GM18502 (cell line): Measurements from ENCODE around the gene CXXC1.
"Not testable (repeated sequence)": the region's sequence is repeated elsewhere in the genome, so short reads cannot be mapped to it uniquely, and the experiment has no call there.

Experiments used
- ATAC-seq: cut with Tn5 transposase; IDR thresholded peaks from one replicate; pipeline ENCODE4 v1.9.1; 2021; ENCODE audit warnings: mild to moderate bottlenecking; ENCODE audit not compliant: unreplicated experiment, poor library complexity

The CXXC1 gene

DNA sequence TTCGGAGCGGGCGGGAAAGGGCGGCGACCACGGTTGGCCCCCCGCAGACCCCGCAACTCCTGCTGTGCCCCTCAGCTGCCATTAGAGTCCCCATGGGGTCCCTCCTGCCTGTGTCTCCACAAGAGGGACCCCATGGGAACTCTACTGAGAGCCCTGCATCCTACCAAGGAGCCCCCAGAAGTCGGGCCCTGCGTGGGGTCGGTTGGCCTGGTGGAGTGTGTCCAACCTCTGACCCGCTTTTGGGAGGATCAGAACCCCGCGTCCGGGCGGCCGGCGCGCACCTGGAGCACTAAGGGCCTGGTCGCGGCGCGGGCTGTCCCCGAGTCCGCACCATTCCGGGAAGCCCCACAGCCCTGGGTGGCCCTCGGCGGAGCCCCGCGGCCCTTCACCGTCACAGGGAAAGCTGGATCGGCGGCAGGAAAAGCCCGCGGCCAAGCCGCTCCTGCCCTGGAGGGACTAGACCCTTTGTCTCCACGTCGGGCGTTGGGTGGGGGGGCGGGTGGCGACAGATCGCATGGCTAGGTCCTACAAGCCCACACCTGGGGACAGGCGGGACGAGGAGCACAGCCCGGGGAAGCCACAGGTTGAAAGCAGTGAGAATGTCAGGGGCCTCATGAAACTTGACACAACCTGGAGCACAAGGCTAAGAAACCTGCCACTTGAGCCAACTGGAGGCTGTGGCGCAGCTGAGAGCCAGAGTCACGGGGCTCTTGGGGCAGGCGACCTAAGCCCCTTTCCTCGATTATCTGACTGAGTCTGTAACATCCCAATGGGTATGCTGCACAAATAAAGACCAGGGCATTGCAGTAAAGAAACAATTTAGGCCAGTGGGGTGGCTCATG is 11.2 kb upstream of the CXXC1 start:
- ATAC-seq = peak; percentile 10

DNA sequence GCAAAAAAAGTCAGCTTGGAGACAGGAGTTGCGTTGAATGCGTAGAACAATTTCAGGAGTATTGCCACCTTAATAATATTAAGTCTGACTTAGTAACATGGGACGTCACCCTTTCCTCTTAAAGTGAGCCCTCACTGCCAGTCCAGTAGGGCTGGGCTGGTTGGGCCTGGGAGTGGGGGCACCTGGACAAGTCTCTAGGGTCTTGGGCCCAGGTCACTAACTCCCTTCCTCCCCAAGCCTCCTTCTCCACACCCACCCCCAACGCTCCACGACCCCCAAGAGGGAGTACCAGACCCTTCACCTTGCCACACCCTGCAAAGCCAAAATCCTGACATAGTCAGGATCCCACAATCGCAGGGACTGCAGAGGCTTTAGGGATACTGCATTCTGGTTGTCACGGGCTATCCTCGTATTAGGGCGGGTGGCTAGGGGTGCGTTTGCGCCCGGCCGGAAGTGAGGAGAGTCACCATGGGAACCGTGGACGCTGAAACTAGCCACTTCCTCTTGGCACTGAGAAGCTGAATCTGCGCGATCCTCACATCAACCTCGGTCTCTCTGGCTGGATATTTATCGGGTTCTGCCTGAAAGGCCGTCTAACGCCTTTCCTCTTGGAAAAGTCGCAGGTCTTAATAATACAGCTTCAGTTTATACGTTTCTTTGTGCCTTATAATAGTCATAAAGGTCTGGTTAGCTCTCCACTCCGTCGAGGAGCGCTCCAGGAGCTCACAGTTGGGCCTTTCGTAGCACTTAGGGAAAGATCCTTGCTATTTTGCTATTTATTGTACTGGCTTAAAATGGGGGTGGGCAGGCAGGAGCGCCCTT is 10.3 kb upstream of the CXXC1 start:
- peak; percentile 100 for ATAC-seq

DNA sequence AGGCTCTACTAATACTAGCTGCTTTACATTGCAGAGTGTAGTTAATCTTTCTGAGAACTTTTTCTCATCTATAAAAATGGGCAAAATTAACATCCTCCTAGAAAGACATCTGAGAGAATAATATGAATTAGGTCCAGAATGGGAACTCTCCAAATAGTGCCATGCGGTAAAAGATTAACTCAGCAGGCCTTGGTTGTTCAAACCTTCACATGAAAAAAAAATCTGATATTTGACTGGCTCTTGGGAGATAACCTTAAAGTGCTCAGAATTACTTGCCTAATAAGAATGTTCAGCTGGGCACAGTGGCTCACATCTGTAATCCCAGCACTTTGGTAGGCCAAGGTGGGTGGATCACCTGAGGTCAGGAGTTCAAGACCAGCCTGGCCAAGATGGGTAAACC is 5.5 kb upstream of the CXXC1 start:
- ATAC-seq = no peak

DNA sequence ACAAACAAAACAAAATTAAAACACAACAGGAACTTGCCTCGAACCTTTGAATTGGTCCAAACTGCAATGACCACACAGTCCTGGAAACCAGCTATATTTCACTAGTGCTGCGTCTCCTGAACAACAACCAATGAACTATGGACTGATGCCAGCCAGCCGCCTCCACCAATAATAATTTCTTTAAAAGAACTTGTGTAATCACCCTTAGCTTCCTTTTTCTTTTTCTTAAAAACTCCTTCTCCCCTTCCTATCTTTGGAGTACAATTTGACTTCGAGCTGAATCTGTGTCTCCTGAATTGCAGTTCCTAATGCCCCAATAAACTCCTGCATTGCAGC is 1.6 kb upstream of the CXXC1 start:
- ATAC-seq = no peak

DNA sequence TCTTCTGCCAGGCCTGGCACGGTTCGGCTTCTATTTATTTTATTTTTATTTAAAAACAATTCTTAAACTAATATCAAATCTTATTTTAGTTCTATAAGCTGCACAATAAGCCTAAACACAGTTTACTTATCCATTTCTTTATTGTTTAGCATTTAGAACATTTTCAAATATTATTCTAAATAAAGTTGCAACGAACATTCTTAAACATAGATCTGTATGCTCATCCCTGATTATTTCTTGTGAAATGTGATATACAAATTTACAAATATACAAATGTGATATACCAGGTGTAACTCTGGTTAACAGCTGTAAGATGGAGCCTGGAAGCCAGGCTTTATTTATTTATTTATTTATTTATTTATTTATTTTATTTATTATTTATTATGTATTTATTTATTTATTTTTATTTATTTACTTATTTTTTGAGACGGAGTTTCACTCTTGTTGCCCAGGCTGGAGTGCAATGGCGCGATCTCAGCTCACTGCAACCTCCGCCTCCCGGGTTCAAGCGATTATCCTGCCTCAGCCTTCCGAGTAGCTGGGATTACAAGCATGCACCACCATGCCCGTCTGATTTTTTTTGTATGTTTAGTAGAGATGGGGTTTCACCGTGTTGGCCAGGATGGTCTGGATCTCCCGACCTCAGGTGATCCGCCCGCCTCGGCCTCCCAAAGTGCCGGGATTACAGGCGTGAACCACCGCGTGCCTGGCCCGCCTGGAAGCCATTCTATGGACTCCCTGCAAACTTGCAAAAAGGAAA is 1.0 kb upstream of the CXXC1 start:
- not testable (repeated sequence) for ATAC-seq

DNA sequence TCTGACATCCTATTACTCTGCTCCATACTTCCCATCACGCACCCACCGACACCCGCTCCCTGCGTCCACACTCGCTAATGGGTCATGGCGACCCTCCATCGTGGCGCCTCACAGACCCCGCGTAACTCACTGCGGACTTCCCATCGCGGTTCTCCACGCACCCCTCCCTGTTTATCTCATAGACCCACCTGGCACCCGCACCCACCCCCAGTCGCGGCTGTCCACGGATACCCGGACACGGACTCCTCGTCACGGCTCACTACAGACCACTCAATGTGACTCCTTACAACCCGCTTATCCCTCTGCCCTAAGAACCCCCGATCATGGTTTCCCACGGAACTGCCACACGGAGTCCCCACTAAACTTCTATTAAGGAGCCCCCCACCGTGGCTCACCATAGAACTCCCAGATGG is 458 bp downstream of the CXXC1 start:
- no peak for ATAC-seq

DNA sequence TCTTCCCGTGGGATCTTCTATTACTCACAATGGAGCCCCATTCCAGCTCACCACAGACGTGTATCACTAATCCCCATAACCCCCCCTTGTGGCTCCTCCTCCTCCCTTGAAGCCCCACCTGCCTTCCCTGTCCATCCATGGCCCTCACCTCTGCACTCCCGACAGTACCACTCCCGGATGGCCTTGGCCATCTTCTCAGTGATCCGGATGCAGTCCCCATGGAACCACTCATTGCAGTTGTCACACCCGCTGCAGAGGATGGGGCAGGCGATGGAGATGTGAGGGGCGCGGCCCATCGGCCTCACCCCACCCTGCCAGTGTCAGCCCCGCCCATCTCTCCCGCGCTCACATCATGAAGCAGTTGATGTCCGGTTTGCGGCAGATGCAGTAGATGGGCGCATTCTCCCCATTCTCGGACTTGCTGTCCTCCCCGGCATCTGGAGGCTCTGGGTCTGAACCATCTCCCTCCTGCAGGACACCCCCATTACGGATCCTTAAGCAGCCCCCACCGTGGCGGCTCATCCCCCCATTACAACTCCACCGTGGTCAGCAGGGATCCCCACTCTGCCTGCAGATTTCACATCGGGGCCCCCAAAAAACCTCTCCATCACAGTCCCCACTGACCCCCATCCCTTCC is 983 bp downstream of the CXXC1 start:
- no peak for ATAC-seq

DNA sequence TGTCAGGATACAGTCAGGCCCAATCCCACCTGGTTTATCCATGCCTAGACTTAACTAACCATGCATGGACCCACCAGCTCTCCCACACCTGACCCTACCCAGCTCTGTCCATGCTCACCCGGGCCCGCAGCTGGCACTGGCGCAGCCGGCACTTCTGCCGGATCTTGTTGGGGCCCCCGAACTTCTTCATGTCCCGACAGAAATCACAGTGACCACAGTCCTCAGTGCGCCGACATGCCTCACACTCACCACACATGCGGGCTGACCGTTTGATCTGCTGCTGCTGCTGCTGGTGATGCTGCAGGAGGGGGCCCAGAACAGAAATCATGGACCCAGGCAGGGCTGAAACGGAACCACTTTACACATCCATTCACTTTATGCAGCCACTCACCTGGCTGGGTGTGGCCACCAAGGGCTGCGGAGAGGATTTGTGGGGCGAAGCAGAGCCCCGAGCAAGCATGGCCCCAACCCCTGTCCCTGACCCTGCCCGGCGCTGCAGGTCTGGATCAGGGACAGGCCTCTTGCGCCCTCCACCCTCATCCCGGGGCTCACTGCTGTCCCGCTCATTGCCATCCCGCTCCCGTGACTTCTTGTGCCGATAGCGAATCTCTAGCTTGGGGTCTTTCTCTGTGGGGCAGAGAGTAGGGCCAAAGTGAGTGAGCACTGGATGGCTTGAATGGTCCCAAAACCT is 1.7 kb downstream of the CXXC1 start:
- no peak for ATAC-seq

DNA sequence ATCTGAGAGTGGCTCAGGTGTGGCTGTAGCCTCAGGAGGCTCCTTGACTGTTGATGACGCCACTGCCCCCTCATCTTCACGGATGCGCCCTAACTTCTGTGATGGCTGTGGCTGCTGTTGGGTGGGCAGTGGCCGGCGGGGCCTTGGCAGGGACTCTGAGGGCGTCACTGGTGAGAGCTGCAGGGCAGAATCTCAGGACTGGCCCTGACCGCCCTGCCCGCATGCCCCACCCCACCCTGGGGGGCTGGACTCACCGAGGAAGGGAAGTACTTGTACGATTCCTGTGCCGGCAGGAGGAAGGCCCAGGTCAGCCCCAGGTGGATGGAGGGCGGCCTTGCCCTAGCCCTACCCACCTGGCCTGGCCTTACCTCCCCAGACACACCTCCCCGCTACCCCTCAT is 2.4 kb downstream of the CXXC1 start:
- ATAC-seq = no peak

DNA sequence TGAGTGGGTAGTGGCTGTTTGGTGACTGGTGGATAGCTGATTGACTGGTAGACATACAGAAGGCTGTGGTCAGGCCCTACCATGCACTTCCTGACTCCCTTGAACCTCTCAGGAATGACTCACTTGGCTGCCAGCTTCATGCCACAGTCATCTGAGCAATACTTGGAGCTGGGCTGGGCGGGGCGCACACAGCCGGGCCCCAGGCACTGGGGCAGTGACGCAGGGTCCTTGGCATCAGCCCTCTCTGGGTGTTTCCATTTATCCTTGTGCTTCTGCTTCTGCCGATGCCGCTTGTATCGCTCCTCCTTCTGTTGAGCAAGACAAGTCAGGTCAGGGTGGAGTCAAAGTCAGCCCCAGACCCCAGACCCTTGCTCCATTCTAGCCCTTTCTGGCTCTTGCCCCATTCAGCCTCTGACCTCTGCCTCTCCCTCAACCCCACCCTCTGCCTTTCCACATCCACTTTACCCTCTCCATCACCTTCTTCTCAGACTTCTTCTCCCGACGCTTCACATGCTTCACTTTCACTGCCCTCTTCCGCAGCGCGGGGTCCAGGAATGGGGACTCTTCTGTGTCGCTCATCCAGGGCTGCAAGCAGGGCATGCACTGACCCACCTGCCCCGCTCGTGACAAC is 3.1 kb downstream of the CXXC1 start:
- ATAC-seq = no peak

DNA sequence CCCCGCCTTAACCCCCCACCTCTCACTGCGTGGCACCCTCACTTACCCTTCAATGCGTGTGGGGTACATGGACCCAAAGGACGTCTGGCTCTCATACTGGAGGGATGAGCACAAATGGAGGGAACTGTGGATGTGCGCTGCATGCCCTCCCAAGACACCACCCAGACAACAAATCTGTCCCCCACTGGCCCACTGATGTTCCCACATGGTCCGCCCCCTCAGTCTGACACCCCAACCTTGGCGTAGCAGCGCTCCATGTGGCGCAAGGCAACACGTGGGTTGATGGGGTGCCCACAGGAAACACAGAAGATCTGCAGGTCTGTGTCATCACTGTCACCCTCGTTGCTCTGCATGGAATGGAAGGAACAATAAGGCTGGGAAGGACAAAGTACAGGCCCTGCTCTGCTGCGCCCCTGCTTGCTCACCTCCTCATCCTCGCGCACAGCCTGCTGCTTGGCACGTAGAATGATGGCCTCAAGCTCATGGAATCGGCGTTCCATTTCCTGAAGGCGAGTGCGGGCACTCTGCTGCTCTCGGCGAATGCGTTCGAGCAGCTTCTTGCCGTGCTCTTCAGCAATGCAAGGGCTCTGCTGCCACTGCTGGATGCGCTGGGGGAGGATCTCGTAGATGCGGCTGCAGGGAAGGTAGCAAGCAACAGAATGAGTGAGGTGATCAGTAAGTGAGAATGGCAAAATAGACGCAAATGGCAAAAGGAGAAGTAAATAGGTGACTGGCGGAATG is 3.9 kb downstream of the CXXC1 start:
- ATAC-seq = no peak

DNA sequence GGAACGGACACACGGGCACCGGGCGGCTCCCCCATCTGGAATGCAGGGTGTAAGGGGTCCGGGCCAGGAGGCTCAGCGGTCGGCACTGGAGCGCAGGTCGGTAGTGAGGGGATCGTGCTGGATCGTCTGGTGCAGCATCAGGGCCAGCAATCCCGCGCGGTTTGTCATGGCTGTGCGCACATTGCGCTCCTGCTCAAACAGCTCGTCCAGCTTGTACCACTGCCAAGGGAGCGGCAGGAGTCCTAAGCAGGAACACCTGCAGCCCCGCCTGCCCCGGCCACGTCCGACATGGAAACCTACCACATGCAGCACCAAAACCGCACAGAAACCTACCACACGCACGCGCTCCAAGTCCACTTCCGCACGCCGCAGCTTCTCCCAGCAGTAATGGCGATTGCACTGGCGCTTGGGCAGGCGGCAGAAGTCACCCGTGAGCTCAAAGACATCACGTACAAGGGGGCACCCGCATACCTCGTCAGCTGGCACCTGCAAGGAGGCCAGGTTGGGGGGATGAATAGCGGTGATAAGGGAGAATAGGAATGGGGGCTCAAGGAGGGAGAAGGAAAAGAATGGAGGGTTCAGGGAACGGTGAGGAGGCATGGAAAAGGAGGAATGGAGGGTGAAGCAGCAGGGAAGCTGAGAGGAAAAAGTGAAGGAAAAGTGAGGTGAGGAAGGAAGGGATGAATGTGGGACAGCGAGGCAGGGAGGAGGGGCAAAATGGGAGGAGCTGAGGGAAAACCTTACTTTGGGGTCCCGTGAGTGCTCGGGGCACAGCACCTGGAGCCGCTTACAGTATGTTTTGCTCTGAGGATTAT is 4.8 kb downstream of the CXXC1 start:
- no peak for ATAC-seq

DNA sequence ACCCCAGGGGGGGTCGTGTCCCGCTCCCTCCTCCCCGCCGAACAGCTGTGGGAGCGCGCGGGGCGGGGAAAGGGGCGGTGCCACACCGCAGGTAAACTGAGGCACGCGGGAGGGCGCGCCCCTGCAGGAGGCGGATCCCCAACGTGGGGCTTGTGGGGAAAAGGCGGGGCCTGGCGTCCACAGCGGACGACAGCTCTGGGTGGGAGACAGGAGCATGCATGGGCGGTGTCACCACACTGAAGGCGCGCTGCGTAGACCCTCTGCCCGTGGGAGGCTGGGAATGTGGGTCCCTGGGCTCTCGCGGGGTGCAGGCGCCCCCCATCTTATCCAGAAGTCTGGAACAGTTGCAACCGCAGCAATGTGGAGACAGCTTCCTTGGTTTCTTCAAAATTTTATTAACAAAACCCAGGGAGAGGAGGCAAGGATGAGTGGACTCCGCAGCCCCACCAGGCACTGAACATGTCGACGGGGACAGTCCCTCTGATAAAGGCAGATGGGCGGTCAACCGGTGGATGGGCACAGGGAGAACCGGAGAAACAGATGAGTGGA is 5.4 kb downstream of the CXXC1 start:
- ATAC-seq = no peak

DNA sequence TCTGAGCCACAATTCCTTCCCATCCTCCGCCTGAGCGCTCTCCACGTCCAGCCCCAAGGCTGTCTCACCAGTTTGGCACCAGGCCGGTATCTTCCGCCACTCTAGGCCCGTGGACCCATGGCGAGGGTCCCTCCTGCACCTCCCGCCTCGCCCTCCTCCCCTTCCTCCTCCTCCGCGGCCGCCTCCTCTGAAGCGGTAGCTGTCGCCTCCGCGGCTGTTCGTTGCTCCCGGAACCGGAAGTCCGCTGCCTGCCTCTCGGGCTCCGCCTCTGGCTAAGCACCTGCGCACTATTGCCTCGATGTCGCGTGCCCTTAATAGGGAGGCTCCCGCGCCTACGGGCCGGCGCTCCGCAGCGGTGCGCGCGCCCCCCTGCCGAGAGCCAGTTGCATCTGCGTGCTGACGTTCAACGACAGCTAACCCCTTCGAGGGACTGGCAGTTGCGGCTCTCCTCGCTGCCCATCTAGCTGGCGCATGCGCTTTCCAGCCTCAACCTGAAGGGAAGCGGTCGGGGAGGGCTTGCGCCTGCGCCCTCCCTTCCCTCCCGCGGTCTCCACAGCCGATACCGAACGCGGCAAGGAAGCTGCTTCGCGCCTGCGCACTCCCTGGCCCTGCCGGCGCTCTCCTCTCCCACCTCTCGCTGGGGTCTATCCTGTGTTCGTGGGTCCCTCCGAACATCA is 6.1 kb downstream of the CXXC1 start, which contains the start of gene MBD1:
TSS of gene MBD1 (minus strand) at position 229 of the 677 bp plus-strand sequence. CDS start 1,531 bp downstream, outside the sequence.
- ATAC-seq = peak; percentile 90

DNA sequence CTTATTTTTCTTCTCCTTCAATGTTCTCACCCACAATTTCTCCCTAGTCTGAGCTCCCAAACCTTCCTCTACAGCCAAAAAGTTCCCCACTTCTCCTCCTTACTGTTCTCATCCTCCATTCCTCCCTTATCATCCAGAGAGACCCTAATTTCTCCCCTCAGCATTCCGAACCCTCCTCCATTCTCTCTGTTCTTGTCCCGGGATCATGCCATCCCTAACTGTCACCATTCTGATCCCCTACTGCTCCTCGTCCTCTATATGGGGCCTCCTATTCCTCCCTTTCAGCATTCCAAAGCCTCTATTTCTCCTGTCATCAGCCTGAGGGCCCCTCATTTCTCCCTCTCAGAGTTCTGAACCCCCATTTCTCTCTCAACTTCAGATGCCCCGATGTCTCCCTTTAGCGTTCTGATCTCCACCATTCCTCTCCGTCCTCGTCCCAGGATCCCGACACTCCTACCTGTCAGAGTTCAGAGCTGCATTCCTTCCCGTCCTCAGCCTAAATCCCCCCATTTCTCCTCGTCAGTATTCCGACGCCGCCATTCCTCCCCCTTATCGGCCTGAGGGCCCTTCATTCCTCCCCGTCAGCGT is 6.7 kb downstream of the CXXC1 start:
- ATAC-seq = no peak

DNA sequence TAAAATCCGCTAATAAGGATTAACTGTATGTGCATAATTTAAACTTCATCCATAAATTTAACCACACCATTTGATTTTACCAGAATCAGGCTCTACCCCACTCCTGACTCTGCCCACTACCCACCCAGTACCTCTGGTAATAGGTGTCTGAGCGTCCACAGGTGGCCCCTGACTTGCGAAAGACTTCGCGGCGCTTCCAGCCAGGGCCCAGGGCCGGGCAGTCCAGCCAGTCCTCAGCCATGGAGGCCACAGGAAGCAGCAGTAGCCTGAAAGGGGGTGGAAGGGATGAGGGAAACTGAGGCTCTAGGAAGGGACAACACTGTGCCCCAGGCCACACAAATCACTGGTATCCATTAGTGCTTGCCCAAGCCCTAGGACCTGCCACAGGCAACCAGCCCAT is 7.7 kb downstream of the CXXC1 start:
- ATAC-seq = no peak

DNA sequence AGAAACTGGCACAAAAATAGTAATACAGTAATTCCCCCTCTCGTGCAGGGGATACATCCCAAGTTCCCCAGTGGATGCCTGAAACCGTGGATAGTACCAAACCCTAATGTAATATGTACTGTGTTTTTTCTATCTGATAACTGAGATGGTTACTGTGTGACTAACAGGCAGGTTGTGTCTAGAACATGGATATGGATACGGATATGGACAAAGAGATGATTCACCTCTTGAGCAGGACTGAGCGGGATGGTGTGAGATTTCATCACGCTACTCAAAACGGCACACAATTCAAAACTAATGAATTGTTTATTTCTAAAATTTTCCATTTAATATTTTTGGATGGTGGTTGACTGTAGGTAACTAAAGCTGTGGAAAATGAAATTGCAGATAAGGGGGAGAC is 9.6 kb downstream of the CXXC1 start:
- no peak for ATAC-seq
